K562 (cell line): ENCODE data around the gene TRIM71. TPM values are rescaled to one million over a fixed set of nuclear protein-coding genes. Genes with fewer than 3 reads are reported as not detected.

Experiments used
- BRCA1 ChIP-seq, 2 experiments: fragments of 450-650 bp in 1 of 2; sonication (generic) in 1 of 2; formaldehyde crosslinking in 1 of 2; IDR thresholded peaks; 2 replicates each; pipeline versions ENCODE4 v1.5.0 to v1.6.1; 2017 to 2020; ENCODE audit warnings: mild to moderate bottlenecking in 1 of 2, missing genetic modification reagents in 1 of 2
- CREB3 ChIP-seq: fragments of 450-650 bp; conservative IDR thresholded peaks from 2 replicates; pipeline ENCODE4 v1.6.1; 2016; ENCODE audit warnings: missing genetic modification characterization, low read depth, mild to moderate bottlenecking, missing compliant biosample characterization, moderate library complexity
- ERF ChIP-seq: fragments of 450-650 bp; formaldehyde crosslinking; IDR thresholded peaks from 2 replicates; pipeline ENCODE4 v1.4.0; 2020; ENCODE audit warnings: mild to moderate bottlenecking, mixed read lengths
- HMG20A ChIP-seq: fragments of 450-650 bp; formaldehyde crosslinking; conservative IDR thresholded peaks from 2 replicates; pipeline ENCODE4 v1.4.0; 2020; ENCODE audit warnings: mild to moderate bottlenecking, mixed read lengths
- HMG20B ChIP-seq: fragments of 250-450 bp; sonication (Bioruptor Pico); IDR thresholded peaks from 2 replicates; pipeline ENCODE4 v1.5.0; 2021; ENCODE audit warnings: mild to moderate bottlenecking
- KLF10 ChIP-seq: fragments of 250-450 bp; sonication (Bioruptor Pico); IDR thresholded peaks from 2 replicates; pipeline ENCODE4 v1.6.1; 2021; ENCODE audit warnings: matching md5 sums
- MAFK ChIP-seq: IDR thresholded peaks from 2 replicates; pipeline ENCODE4 v1.6.1; 2011; ENCODE audit warnings: low read length, improper control_type of control experiment
- OTX1 ChIP-seq: fragments of 450-650 bp; formaldehyde crosslinking; IDR thresholded peaks from 2 replicates; pipeline ENCODE4 v1.4.0; 2022; ENCODE audit warnings: mild to moderate bottlenecking
- PATZ1 ChIP-seq: fragments of 250-450 bp; sonication (Bioruptor Pico); IDR thresholded peaks from 2 replicates; pipeline ENCODE4 v1.5.0; 2020; ENCODE audit warnings: mild to moderate bottlenecking, borderline replicate concordance
- POLR3G ChIP-seq: IDR thresholded peaks from 2 replicates; pipeline ENCODE4 v1.6.1; 2011; ENCODE audit not compliant: insufficient read length, insufficient replicate concordance; ENCODE audit errors: extremely low read depth
- SREBF1 ChIP-seq: fragments of 150-350 bp; IDR thresholded peaks from 2 replicates; pipeline ENCODE4 v1.6.1; 2014; ENCODE audit warnings: antibody characterized with exemption, low read depth, low read length, borderline replicate concordance
- TAF15 ChIP-seq: fragments of 200-400 bp; formaldehyde crosslinking; IDR thresholded peaks from 2 replicates; pipeline ENCODE4 v1.6.1; 2017; ENCODE audit warnings: mild to moderate bottlenecking, low read depth, low read length, moderate library complexity
- TEAD2 ChIP-seq: fragments of 450-650 bp; IDR thresholded peaks from 2 replicates; pipeline ENCODE4 v1.6.1; 2016; ENCODE audit warnings: missing genetic modification characterization, control low read depth, missing compliant biosample characterization
- USF2 ChIP-seq: sonication (generic); formaldehyde crosslinking; IDR thresholded peaks from 2 replicates; pipeline ENCODE4 v1.5.0; 2020; ENCODE audit warnings: missing genetic modification reagents
- XRCC4 ChIP-seq: IDR thresholded peaks from one replicate; pipeline ENCODE4 v1.6.1; 2011; ENCODE audit not compliant: insufficient read depth, insufficient read length; ENCODE audit errors: extremely low read depth
- ZBTB1 ChIP-seq: sonication (generic); formaldehyde crosslinking; IDR thresholded peaks from 2 replicates; pipeline ENCODE4 v1.8.1; 2023; ENCODE audit warnings: missing genetic modification reagents, low read depth, mild to moderate bottlenecking, borderline replicate concordance
- ZNF134 ChIP-seq: fragments of 250-450 bp; sonication (Bioruptor Pico); conservative IDR thresholded peaks from 2 replicates; pipeline ENCODE4 v1.4.0; 2020
- ZNF212 ChIP-seq: fragments of 450-650 bp; formaldehyde crosslinking; IDR thresholded peaks from 2 replicates; pipeline ENCODE4 v1.4.0; 2020; ENCODE audit warnings: mild to moderate bottlenecking
- ZNF224 ChIP-seq: sonication (generic); formaldehyde crosslinking; IDR thresholded peaks from 2 replicates; pipeline ENCODE4 v1.8.0; 2022; ENCODE audit warnings: mild to moderate bottlenecking, missing genetic modification reagents
- ZNF449 ChIP-seq: fragments of 250-450 bp; sonication (Bioruptor Pico); IDR thresholded peaks from 2 replicates; pipeline ENCODE4 v1.8.0; 2022; ENCODE audit warnings: moderate library complexity, mild to moderate bottlenecking, inconsistent platforms
- ZNF766 ChIP-seq: fragments of 200-800 bp; sonication (Bioruptor generic); conservative IDR thresholded peaks from 2 replicates; pipeline ENCODE4 v1.6.1; 2016; ENCODE audit warnings: missing genetic modification characterization, missing compliant biosample characterization
- polyA plus RNA-seq, 8 experiments: library from polyadenylated mRNA; depleted of rRNA in 4 of 8; stranded (reverse) in 5 of 8; unstranded in 3 of 8; fragments of >200 nt; fragmentation: Nextera tagmentation in 2 of 8; fragmentation: Illumina TruSeq in 1 of 8; extraction: Ambion mirVana in 2 of 8; extraction: Trizol in 1 of 8; gene quantifications; 2 replicates each; pipeline versions ENCODE4 v1.2.1 to v1.2.3, GENCODE V29; 2011 to 2014; ENCODE audit warnings: inconsistent platforms in 1 of 8, missing spikeins in 1 of 8
- total RNA-seq, 7 experiments: library from RNA; depleted of rRNA in 6 of 7; stranded (reverse); fragments of >200 nt in 6 of 7; fragmentation: Illumina TruSeq in 2 of 7; extraction: Trizol in 2 of 7; gene quantifications; 2 replicates each; pipeline versions ENCODE4 v1.2.1 to v1.2.3, GENCODE V29; 2011 to 2021; ENCODE audit warnings: low replicate concordance in 1 of 7
- TF ChIP-seq, protein P1 (sequence below), 2 experiments: fragments of 450-650 bp; IDR thresholded peaks; 2 replicates each; pipeline ENCODE4 v1.6.1; 2016

The TRIM71 gene
- total and polyA plus RNA-seq, 9 of the 15 experiments (the other 6 are each of a cell fraction or from before 2014, with no cell fraction given): 0.04 to 0.11 TPM; not detected in 7

GRCh38 chr3:32781211-32781968, 36.4 kb upstream of the TRIM71 start (continued):
- no peak for TF ChIP-seq CREB3 (tag)
- TF ChIP-seq XRCC4: no peak
- no peak for TF ChIP-seq ZBTB1 (CRISPR knock-in tag)
- TF ChIP-seq ZNF212 (CRISPR knock-in tag): no peak
- TF ChIP-seq ZNF224 (CRISPR knock-in tag): no peak
- TF ChIP-seq OTX1 (CRISPR knock-in tag): no peak
- no peak for TF ChIP-seq ZNF134 (CRISPR knock-in tag)
- TF ChIP-seq PATZ1: no peak
- no peak for TF ChIP-seq HMG20A (CRISPR knock-in tag)
- TF ChIP-seq POLR3G: no peak
- TF ChIP-seq, protein P1, sequence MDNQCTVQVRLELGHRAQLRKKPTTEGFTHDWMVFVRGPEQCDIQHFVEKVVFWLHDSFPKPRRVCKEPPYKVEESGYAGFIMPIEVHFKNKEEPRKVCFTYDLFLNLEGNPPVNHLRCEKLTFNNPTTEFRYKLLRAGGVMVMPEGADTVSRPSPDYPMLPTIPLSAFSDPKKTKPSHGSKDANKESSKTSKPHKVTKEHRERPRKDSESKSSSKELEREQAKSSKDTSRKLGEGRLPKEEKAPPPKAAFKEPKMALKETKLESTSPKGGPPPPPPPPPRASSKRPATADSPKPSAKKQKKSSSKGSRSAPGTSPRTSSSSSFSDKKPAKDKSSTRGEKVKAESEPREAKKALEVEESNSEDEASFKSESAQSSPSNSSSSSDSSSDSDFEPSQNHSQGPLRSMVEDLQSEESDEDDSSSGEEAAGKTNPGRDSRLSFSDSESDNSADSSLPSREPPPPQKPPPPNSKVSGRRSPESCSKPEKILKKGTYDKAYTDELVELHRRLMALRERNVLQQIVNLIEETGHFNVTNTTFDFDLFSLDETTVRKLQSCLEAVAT (IDR thresholded peaks at IDR 0.05): no peak
- TF ChIP-seq KLF10 (CRISPR knock-in tag): no peak
- no peak for TF ChIP-seq SREBF1
- TF ChIP-seq MAFK: no peak
- no peak for TF ChIP-seq ZNF766 (CRISPR knock-in tag)
- TF ChIP-seq TEAD2 (tag): no peak
- TF ChIP-seq HMG20B (CRISPR knock-in tag): no peak
- TF ChIP-seq ZNF449 (CRISPR knock-in tag): no peak
- no peak for TF ChIP-seq USF2 (CRISPR knock-in tag)
- TF ChIP-seq BRCA1 (IDR thresholded peaks at IDR 0.05): no peak
- no peak for TF ChIP-seq BRCA1 (CRISPR knock-in tag; IDR thresholded peaks at IDR 0.05)
- TF ChIP-seq TAF15: no peak
- TF ChIP-seq ERF: no peak
